ENCODE data around the gene CYSLTR2.

Gene CYSLTR2

GRCh38 chr13:48633700-48634099, 20.0 kb upstream of the CYSLTR2 start:
- ATAC-seq: no peak
- TF ChIP-seq ARNTL (CRISPR knock-in tag; IDR thresholded peaks at IDR 0.05; ENCODE audit: borderline replicate concordance, low read depth) (no peak), RARB (CRISPR knock-in tag; IDR thresholded peaks at IDR 0.05) (no peak), TOX (CRISPR knock-in tag; IDR thresholded peaks at IDR 0.05; ENCODE audit: borderline replicate concordance) (no peak)

DNA sequence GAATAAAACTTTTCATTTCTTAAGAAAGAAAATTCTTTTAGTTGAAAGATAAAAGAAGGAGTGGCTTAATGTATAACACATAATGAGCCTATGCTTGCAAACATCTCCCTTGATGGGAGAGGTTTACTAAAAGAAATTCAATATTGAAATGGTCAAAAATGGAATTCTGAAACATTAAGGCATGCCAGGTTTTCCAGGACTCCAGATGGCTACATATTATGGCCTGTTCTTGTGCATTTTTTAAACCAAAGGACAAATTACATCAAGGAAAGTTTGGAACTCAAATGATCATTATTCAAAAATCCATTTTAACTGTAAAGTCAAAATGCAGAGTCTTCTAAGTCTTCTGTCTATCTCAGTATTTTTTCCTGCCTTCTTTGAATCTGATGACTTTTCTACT, 19.1 kb upstream of the CYSLTR2 start:
- TF ChIP-seq CREB5 (CRISPR knock-in tag; IDR thresholded peaks at IDR 0.05; ENCODE audit: low read depth) (no peak), BACH2 (CRISPR knock-in tag; IDR thresholded peaks at IDR 0.05; ENCODE audit: borderline replicate concordance) (no peak), ISL1 (CRISPR knock-in tag; IDR thresholded peaks at IDR 0.05) (no peak), ZFP3 (CRISPR knock-in tag; IDR thresholded peaks at IDR 0.05) (no peak), TOX (CRISPR knock-in tag; IDR thresholded peaks at IDR 0.05; ENCODE audit: borderline replicate concordance) (no peak), ZFP30 (CRISPR knock-in tag; IDR thresholded peaks at IDR 0.05) (no peak), TCF4 (CRISPR knock-in tag; IDR thresholded peaks at IDR 0.05; ENCODE audit: borderline replicate concordance) (no peak), OSR1 (CRISPR knock-in tag; IDR thresholded peaks at IDR 0.05) (no peak), ARNTL (CRISPR knock-in tag; IDR thresholded peaks at IDR 0.05; ENCODE audit: borderline replicate concordance, low read depth) (no peak), ZNF8 (CRISPR knock-in tag; IDR thresholded peaks at IDR 0.05) (no peak), ZNF70 (CRISPR knock-in tag; IDR thresholded peaks at IDR 0.05) (no peak), RARB (CRISPR knock-in tag; IDR thresholded peaks at IDR 0.05) (no peak), GLIS3 (CRISPR knock-in tag; IDR thresholded peaks at IDR 0.05) (no peak)
- TF ChIP-seq, protein P1, sequence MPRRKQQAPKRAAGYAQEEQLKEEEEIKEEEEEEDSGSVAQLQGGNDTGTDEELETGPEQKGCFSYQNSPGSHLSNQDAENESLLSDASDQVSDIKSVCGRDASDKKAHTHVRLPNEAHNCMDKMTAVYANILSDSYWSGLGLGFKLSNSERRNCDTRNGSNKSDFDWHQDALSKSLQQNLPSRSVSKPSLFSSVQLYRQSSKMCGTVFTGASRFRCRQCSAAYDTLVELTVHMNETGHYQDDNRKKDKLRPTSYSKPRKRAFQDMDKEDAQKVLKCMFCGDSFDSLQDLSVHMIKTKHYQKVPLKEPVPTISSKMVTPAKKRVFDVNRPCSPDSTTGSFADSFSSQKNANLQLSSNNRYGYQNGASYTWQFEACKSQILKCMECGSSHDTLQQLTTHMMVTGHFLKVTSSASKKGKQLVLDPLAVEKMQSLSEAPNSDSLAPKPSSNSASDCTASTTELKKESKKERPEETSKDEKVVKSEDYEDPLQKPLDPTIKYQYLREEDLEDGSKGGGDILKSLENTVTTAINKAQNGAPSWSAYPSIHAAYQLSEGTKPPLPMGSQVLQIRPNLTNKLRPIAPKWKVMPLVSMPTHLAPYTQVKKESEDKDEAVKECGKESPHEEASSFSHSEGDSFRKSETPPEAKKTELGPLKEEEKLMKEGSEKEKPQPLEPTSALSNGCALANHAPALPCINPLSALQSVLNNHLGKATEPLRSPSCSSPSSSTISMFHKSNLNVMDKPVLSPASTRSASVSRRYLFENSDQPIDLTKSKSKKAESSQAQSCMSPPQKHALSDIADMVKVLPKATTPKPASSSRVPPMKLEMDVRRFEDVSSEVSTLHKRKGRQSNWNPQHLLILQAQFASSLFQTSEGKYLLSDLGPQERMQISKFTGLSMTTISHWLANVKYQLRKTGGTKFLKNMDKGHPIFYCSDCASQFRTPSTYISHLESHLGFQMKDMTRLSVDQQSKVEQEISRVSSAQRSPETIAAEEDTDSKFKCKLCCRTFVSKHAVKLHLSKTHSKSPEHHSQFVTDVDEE (CRISPR knock-in tag; IDR thresholded peaks at IDR 0.05): no peak
- TF ChIP-seq, protein P2, sequence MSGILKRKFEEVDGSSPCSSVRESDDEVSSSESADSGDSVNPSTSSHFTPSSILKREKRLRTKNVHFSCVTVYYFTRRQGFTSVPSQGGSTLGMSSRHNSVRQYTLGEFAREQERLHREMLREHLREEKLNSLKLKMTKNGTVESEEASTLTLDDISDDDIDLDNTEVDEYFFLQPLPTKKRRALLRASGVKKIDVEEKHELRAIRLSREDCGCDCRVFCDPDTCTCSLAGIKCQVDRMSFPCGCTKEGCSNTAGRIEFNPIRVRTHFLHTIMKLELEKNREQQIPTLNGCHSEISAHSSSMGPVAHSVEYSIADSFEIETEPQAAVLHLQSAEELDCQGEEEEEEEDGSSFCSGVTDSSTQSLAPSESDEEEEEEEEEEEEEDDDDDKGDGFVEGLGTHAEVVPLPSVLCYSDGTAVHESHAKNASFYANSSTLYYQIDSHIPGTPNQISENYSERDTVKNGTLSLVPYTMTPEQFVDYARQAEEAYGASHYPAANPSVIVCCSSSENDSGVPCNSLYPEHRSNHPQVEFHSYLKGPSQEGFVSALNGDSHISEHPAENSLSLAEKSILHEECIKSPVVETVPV (CRISPR knock-in tag; IDR thresholded peaks at IDR 0.05): no peak
- TF ChIP-seq, protein P3, sequence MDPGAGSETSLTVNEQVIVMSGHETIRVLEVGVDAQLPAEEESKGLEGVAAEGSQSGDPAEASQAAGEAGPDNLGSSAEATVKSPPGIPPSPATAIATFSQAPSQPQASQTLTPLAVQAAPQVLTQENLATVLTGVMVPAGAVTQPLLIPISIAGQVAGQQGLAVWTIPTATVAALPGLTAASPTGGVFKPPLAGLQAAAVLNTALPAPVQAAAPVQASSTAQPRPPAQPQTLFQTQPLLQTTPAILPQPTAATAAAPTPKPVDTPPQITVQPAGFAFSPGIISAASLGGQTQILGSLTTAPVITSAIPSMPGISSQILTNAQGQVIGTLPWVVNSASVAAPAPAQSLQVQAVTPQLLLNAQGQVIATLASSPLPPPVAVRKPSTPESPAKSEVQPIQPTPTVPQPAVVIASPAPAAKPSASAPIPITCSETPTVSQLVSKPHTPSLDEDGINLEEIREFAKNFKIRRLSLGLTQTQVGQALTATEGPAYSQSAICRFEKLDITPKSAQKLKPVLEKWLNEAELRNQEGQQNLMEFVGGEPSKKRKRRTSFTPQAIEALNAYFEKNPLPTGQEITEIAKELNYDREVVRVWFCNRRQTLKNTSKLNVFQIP (CRISPR knock-in tag; IDR thresholded peaks at IDR 0.05; ENCODE audit: borderline replicate concordance, low read depth): no peak
- ATAC-seq: no peak

DNA sequence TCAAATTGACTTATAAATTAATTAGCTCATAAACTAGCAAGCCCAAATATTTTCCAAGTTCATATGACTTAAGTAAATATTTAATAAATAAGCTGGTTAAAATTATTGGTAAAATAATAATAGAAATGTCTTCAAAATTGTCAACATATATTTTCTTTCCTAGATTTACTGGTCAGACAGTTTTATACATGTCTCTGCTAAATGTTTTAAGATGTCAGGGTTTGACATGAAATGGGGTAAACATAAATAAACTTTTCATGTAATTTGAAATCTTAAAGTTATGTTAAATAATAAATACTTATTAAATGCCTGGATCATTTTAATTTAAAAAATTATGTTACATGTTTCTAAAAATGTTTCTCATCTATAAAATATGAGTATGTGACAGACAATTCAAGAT, 18.3 kb upstream of the CYSLTR2 start:
- no peak for ATAC-seq
- TF ChIP-seq ZC3H10 (CRISPR knock-in tag; IDR thresholded peaks at IDR 0.05) (no peak), ESRRG (CRISPR knock-in tag; IDR thresholded peaks at IDR 0.05) (no peak), TCF4 (CRISPR knock-in tag; IDR thresholded peaks at IDR 0.05; ENCODE audit: borderline replicate concordance) (no peak), ZNF565 (CRISPR knock-in tag; conservative IDR thresholded peaks at IDR 0.05; ENCODE audit: low read depth) (no peak)
- TF ChIP-seq, protein P2 (CRISPR knock-in tag; IDR thresholded peaks at IDR 0.05): no peak

DNA sequence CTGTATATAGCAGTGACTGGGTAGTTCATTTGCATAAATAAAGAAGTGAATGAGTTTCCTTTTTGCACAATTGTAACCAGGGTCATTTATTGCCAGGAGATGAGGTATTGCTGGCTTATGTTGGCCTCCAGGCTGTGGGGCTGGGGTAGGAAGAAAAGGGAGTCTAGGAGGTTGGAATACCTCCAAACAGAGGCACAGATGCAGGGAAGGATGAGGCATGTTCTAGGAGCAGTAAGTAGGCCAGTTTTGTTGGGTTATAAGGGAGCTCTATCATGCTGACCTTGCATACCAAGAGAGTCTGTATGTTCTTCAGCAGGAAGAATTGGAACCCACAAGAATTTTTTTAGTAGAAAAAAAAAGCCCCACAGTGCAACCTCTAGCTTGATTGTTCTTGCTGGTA, 17.2 kb upstream of the CYSLTR2 start:
- no peak for ATAC-seq
- TF ChIP-seq ARNTL (CRISPR knock-in tag; IDR thresholded peaks at IDR 0.05; ENCODE audit: borderline replicate concordance, low read depth): no peak
- no peak for TF ChIP-seq ZFP3 (CRISPR knock-in tag; IDR thresholded peaks at IDR 0.05)
- no peak for TF ChIP-seq ZC3H10 (CRISPR knock-in tag; IDR thresholded peaks at IDR 0.05)
- TF ChIP-seq SNAI2 (CRISPR knock-in tag; IDR thresholded peaks at IDR 0.05): no peak
- no peak for TF ChIP-seq BACH2 (CRISPR knock-in tag; IDR thresholded peaks at IDR 0.05; ENCODE audit: borderline replicate concordance)
- TF ChIP-seq ESRRG (CRISPR knock-in tag; IDR thresholded peaks at IDR 0.05): no peak
- no peak for TF ChIP-seq TOX (CRISPR knock-in tag; IDR thresholded peaks at IDR 0.05; ENCODE audit: borderline replicate concordance)
- no peak for TF ChIP-seq ZNF70 (CRISPR knock-in tag; IDR thresholded peaks at IDR 0.05)
- TF ChIP-seq ZNF8 (CRISPR knock-in tag; IDR thresholded peaks at IDR 0.05): no peak
- TF ChIP-seq ZNF565 (CRISPR knock-in tag; conservative IDR thresholded peaks at IDR 0.05; ENCODE audit: low read depth): no peak
- no peak for TF ChIP-seq CSDC2 (CRISPR knock-in tag; IDR thresholded peaks at IDR 0.05)
- TF ChIP-seq, protein P3 (CRISPR knock-in tag; IDR thresholded peaks at IDR 0.05; ENCODE audit: borderline replicate concordance, low read depth): no peak
- TF ChIP-seq TCF4 (CRISPR knock-in tag; IDR thresholded peaks at IDR 0.05; ENCODE audit: borderline replicate concordance): no peak
- no peak for TF ChIP-seq OSR1 (CRISPR knock-in tag; IDR thresholded peaks at IDR 0.05)
- TF ChIP-seq, protein P1 (CRISPR knock-in tag; IDR thresholded peaks at IDR 0.05): no peak
